Glutamatergic neuron (in vitro differentiated cells): ENCODE data around the gene CDT1. TPM values are rescaled to one million over a fixed set of nuclear protein-coding genes. Genes with fewer than 3 reads are reported as not detected.

Source experiments
- DNase-seq: peaks from one replicate; pipeline ENCODE4 v3.0.0; 2022
- H3K27ac Mint-ChIP-seq: one replicate; pipeline ENCODE4 v1.8.0; 2020; ENCODE audit warnings: mild to moderate bottlenecking, mixed read lengths, inconsistent platforms; ENCODE audit not compliant: unreplicated experiment
- H3K27me3 Mint-ChIP-seq: one replicate; pipeline ENCODE4 v1.8.0; 2020; ENCODE audit warnings: mild to moderate bottlenecking, moderate library complexity, mixed read lengths, inconsistent platforms; ENCODE audit not compliant: unreplicated experiment
- H3K36me3 Mint-ChIP-seq: one replicate; pipeline ENCODE4 v1.8.0; 2020; ENCODE audit warnings: mild to moderate bottlenecking, mixed read lengths, inconsistent platforms; ENCODE audit not compliant: unreplicated experiment
- H3K4me1 Mint-ChIP-seq: one replicate; pipeline ENCODE4 v1.8.0; 2020; ENCODE audit warnings: mild to moderate bottlenecking, low read depth, mixed read lengths, inconsistent platforms; ENCODE audit not compliant: unreplicated experiment
- H3K4me3 Mint-ChIP-seq: one replicate; pipeline ENCODE4 v1.8.0; 2020; ENCODE audit warnings: mild to moderate bottlenecking, mixed read lengths, inconsistent platforms; ENCODE audit not compliant: unreplicated experiment
- H3K9me3 Mint-ChIP-seq: one replicate; pipeline ENCODE4 v1.8.0; 2020; ENCODE audit warnings: mild to moderate bottlenecking, moderate library complexity, mixed read lengths, inconsistent platforms; ENCODE audit not compliant: unreplicated experiment
- total RNA-seq: library from RNA; stranded (reverse); fragmentation: NEBNext Ultra II Directional; extraction: Animal tissue kit (Norgen Biotek cat#: 25700); gene quantifications from one replicate; pipeline ENCODE4 v1.2.1, GENCODE V29; 2021; ENCODE audit not compliant: unreplicated experiment
- TF ChIP-seq, protein P1 (sequence below): fragments of 200-600 bp; sonication (generic); IDR thresholded peaks from one replicate; pipeline ENCODE4 v1.5.0; 2021; ENCODE audit not compliant: partially characterized antibody, unreplicated experiment

Gene CDT1
- total RNA-seq, 1 donor from 2014 or later: 5.6 TPM

DNA sequence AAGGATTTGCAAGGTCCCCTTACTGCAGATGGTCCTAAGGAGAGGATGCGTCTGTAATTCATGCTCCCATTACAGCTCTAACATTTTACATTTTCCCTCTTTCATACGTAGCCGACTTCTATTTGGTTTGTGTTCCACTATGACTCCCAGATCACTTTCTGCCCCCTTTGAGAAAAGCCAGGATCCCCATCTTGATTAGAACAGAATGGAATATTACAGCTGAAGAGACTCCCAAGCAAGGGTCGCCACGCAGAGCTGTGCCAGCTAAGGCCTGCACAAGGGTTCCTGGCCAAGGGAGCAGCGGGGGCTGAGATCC is 3.4 kb upstream of the CDT1 start:
- H3K36me3 Mint-ChIP-seq: no peaks in the 10 kb centered on the region
- H3K4me3 Mint-ChIP-seq: peak overlapping the region; percentile 5
- H3K4me1 Mint-ChIP-seq: no peaks in the 10 kb centered on the region
- H3K27ac Mint-ChIP-seq: no peak overlapping the region
- no peak for DNase-seq
- H3K9me3 Mint-ChIP-seq: peaks cover 2% of the 10 kb centered on the region
- TF ChIP-seq, protein P1, sequence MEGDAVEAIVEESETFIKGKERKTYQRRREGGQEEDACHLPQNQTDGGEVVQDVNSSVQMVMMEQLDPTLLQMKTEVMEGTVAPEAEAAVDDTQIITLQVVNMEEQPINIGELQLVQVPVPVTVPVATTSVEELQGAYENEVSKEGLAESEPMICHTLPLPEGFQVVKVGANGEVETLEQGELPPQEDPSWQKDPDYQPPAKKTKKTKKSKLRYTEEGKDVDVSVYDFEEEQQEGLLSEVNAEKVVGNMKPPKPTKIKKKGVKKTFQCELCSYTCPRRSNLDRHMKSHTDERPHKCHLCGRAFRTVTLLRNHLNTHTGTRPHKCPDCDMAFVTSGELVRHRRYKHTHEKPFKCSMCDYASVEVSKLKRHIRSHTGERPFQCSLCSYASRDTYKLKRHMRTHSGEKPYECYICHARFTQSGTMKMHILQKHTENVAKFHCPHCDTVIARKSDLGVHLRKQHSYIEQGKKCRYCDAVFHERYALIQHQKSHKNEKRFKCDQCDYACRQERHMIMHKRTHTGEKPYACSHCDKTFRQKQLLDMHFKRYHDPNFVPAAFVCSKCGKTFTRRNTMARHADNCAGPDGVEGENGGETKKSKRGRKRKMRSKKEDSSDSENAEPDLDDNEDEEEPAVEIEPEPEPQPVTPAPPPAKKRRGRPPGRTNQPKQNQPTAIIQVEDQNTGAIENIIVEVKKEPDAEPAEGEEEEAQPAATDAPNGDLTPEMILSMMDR: no peak
- peaks cover 1% of the 10 kb centered on the region for H3K27me3 Mint-ChIP-seq

DNA sequence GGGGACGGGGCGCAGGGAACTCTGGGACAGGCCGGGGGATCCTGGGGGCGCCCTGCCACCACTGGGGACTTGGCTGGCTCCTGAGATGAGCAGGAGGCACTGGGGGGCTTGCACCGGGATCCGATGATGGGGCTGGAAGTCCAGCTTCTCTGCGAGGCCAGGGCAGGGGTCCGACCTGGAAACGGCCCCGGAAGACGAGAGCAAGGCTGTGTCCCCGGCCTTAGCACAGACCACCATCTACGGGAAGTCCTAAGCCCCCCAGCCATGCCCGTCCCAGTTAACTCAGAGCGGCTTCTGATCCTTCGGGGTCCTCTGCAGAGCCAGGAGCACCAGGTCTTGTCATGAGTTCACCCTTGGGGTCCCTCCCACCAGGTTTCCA is 573 bp downstream of the CDT1 start:
- Mint-ChIP-seq H3K27me3 (peaks cover 1% of the 10 kb centered on the region), H3K36me3 (no peaks in the 10 kb centered on the region), H3K4me1 (no peaks in the 10 kb centered on the region), H3K27ac (no peak overlapping the region), H3K9me3 (peaks cover 2% of the 10 kb centered on the region), H3K4me3 (peak overlapping the region; percentile 55)
- TF ChIP-seq, protein P1: no peak
- no peak for DNase-seq

DNA sequence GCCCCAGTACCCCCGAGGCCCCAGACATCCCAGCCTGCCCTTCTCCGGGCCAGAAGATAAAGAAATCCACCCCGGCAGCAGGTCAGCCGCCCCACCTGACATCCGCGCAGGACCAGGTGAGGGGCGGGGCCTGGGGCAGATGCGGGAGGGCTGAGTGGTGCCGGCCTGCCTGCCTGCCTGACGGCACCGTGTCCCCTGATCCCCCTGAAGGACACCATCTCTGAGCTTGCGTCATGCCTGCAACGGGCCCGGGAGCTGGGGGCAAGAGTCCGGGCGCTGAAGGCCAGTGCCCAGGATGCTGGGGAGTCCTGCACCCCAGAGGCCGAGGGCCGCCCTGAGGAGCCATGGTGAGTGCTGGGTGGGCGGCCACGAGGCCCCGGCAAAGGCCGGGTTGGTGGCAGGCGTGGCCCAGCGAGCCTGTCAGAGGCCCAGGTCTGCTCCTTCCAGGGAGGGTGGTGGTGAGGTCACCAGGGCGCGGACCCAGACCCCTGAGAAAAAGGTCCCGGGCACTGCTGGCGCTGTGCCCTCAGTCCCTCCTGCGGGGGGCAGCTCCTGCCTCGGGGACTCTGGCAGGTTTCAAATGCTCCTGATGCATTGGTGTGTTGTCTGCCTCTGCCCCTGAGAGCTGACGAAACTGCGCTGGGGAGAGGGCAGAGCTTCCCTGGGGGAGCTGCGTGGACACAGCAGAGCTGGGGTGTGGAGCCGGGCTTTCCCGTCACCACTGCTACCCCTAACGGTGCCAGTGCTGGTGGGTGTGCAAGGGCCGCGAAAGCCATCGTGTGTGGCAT is 1.2 kb downstream of the CDT1 start:
- TF ChIP-seq, protein P1: no peak
- Mint-ChIP-seq H3K27ac (no peak overlapping the region), H3K9me3 (peaks cover 2% of the 10 kb centered on the region), H3K4me3 (peak overlapping the region; percentile 55), H3K4me1 (no peaks in the 10 kb centered on the region), H3K27me3 (peaks cover 3% of the 10 kb centered on the region), H3K36me3 (no peaks in the 10 kb centered on the region)
- no peak for DNase-seq

DNA sequence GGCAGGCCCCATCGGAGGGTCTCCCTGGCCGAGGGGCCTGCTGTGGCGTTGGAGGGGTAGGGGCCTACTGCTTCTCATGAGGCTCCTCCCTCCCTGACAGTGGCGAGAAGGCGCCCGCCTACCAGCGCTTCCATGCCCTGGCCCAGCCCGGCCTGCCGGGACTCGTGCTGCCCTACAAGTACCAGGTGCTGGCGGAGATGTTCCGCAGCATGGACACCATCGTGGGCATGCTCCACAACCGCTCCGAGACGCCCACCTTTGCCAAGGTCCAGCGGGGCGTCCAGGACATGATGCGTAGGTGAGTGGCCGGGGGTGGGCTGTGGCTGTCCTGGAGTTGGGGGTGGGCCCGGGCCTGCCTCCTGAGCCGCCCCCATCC is 1.7 kb downstream of the CDT1 start:
- Mint-ChIP-seq H3K27ac (no peak overlapping the region), H3K4me1 (no peaks in the 10 kb centered on the region), H3K9me3 (peaks cover 2% of the 10 kb centered on the region), H3K36me3 (no peaks in the 10 kb centered on the region), H3K4me3 (no peak overlapping the region), H3K27me3 (peaks cover 3% of the 10 kb centered on the region)
- DNase-seq: no peak
- TF ChIP-seq, protein P1: no peak

DNA sequence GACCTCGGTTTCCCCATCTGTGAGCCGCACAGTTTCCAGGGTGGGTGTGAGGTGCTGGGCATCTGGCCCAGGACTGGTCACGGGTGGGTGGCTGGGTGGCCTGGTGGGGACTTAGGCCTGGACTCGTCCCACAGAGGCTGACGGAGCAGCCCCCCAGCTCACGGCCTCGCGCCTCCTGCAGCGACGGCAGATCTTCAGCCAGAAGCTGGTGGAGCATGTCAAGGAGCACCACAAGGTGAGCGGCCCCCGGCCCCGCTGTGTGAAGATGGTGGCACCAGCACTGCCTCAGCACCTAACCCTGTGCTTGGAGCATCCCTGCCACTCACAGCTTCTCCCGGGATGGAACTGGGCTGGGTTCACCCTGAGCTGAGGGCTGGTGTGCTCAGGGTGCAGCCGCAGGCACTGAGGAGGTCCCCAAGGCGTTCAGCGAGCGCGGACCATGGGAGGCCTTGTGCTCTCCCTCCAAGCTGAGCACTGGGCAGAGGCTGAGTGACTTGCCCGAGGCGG is 2.4 kb downstream of the CDT1 start:
- TF ChIP-seq, protein P1: no peak
- H3K27me3 Mint-ChIP-seq: peaks cover 3% of the 10 kb centered on the region
- no peaks in the 10 kb centered on the region for H3K36me3 Mint-ChIP-seq
- H3K9me3 Mint-ChIP-seq: peaks cover under 1% of the 10 kb centered on the region
- no peak overlapping the region for H3K4me3 Mint-ChIP-seq
- DNase-seq: no peak
- H3K27ac Mint-ChIP-seq: no peak overlapping the region
- no peaks in the 10 kb centered on the region for H3K4me1 Mint-ChIP-seq
